ENCODE data around the gene CLIP1.
A peak's percentile ranks its signal among the peaks of the same experiment; 100 is the strongest.
"Not testable (repeated sequence)": the region's sequence is repeated elsewhere in the genome, so short reads cannot be mapped to it uniquely, and the experiment has no call there.

CLIP1 gene

DNA sequence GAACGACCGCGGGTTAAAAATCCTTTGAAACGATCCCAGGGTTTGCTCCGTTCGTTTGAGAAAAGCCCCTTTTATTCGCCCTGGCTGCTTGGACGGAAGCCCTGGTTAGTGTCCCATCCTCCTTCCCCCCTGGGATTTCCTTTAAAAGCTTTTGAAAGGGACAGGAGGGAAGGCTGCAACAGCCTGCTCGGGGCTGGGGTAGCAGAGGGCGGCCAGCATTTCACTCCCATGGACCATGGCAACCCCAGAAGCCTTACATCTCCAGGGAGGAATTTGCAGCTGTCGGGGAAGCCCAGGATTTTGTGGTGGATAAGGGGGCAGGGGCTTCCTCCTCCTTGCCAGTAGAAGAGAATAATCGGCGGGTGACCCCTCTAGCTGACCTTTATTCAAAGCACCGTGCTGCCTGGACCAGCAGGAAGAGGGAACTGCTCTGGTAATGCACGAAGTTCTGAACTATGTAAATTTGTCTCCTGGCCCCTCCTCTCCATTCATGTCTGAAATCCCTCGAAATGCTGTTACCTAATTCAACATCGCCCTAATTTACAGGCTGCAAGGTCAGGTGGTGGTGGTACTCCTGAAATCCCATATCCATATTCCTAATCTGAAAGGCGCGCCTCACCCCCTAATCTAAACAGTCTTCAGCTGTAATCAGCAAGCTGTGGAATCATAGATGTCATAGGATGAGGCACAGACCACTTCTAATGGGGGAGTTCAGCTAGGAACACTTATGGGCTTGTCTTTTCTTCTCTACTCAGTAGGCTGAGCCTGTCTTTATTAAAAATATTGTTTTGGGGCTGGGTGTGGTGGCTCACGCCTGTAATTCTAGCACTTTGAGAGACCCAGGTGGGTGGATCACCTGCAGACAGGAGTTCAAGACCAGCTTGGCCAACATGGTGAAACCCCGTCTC is 1.0 kb upstream of the CLIP1 start:
- TF ChIP-seq, protein P1, sequence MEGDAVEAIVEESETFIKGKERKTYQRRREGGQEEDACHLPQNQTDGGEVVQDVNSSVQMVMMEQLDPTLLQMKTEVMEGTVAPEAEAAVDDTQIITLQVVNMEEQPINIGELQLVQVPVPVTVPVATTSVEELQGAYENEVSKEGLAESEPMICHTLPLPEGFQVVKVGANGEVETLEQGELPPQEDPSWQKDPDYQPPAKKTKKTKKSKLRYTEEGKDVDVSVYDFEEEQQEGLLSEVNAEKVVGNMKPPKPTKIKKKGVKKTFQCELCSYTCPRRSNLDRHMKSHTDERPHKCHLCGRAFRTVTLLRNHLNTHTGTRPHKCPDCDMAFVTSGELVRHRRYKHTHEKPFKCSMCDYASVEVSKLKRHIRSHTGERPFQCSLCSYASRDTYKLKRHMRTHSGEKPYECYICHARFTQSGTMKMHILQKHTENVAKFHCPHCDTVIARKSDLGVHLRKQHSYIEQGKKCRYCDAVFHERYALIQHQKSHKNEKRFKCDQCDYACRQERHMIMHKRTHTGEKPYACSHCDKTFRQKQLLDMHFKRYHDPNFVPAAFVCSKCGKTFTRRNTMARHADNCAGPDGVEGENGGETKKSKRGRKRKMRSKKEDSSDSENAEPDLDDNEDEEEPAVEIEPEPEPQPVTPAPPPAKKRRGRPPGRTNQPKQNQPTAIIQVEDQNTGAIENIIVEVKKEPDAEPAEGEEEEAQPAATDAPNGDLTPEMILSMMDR (IDR thresholded peaks at IDR 0.05; ENCODE audit: control insufficient read depth, extremely low read depth, insufficient read depth): no peak
- DNase-seq (ENCODE audit: low read depth): no peak
- peak overlapping the region; percentile 66 for H3K4me3 ChIP-seq (ENCODE audit: low read depth, low read length)

DNA sequence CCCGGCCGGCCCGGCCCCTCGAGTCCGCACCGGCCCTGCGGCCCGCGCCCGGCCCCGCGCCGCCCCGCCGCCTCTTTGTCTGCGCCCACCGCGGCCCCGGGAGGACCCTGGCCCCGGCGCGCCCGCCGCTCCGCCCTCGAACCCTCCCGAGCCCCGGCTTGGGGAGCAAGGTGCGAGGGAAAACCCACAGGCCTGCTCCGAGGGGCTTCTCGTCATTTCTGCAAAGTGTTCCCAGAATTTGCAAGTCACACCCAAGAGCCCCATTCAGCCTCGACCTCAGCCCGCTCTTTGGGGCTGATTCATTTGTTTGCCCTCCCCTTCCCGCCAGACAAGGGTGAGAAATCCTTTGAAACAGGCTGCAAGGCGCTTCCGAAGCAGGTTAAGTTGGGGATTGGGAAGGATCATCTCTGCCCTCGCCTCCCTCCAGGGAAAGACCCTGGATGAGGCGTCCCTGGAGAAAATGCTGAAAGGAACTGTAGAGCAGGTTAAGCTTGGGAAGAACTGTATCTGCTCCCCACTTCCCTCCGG is 325 bp upstream of the CLIP1 start:
- DNase-seq (ENCODE audit: low read depth): no peak
- H3K4me3 ChIP-seq (ENCODE audit: low read depth, low read length): peak overlapping the region; percentile 66
- TF ChIP-seq, protein P1 (IDR thresholded peaks at IDR 0.05; ENCODE audit: control insufficient read depth, extremely low read depth, insufficient read depth): no peak

DNA sequence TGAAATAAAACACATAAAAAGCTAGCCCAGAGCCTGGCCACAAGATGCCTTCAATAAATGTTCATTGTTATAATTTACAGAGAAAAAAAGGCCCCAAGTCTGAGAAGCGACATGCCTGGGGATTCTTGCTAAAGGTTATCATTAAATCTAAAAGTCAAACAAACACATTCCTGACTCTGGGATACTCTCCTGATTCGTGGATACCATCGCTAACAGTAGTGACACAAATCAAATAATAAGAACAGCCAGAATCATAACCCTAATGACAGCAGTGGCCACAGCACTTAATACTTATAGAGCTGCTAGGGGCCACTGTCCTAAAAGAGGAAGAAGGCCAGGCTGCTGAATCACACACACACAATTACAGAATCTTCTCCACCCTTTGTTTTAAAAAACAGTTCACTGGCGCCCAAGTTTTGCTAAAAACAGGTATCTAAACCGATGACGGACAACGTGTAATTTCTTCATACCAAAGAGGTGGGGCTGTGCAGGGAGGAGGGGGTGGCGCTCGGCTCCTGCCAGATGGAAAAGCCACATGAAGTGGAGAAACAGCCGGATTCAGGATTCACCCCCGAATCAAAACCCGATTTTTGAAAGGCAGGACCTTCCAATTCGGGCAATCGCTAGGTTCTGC is 1.2 kb downstream of the CLIP1 start:
- H3K4me3 ChIP-seq (ENCODE audit: low read depth, low read length): peak overlapping the region; percentile 93
- DNase-seq (ENCODE audit: low read depth): peak; percentile 81
- TF ChIP-seq, protein P1 (IDR thresholded peaks at IDR 0.05; ENCODE audit: control insufficient read depth, extremely low read depth, insufficient read depth): no peak

DNA sequence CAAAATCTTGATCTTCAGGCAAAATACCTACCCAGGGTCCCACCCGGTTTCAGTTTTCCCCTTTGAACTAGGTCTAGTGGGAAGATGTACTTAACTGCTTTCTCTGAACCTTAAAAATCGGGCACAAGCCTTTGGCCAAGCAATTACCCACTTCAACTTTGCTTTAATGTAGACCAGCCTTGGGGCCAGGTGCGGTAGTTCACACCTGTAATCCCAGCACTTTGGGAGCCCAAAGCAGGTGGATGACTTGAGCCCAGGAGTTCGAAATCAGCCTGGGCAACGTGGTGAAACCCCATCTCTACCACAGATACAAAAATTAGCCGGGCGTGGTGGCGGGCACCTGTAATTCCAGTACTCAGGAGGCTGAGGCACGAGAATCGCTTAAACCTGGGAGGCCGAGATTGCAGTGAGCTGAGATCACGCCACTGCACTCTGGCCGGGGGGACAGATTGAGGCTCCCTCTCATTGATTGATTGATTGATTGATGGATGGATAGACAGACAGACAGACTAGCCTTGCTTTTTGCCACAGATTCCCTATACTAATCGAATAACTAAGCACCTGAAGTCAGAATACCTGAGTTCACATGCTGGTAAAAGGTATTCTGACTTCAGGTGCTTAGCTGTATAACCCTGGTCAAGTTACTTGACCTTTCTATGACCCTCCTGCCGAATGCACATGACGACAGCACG is 1.9 kb downstream of the CLIP1 start:
- H3K4me3 ChIP-seq (ENCODE audit: low read depth, low read length): peak overlapping the region; percentile 93
- TF ChIP-seq, protein P1 (IDR thresholded peaks at IDR 0.05; ENCODE audit: control insufficient read depth, extremely low read depth, insufficient read depth): no peak
- no peak for DNase-seq (ENCODE audit: low read depth)

DNA sequence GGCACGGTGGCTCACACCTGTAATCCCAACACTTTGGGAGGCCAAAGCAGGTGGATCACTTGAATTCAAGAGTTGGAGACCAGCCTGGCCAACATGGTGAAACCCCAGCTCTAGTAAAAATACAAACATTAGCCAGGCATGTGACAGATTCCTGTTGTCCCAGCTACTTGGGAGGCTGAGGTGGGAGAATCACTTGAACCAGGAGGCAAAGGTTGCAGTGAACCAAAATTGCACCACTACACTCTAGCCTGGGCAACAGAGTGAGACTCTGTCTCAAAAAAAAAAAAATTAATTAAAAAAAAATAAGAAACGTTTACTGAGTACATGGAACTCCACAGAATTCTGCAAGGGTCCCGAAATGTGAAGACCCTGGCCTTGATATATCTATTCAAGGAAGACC is 3.4 kb downstream of the CLIP1 start:
- not testable (repeated sequence) for DNase-seq (ENCODE audit: low read depth); H3K4me3 ChIP-seq (ENCODE audit: low read depth, low read length)

DNA sequence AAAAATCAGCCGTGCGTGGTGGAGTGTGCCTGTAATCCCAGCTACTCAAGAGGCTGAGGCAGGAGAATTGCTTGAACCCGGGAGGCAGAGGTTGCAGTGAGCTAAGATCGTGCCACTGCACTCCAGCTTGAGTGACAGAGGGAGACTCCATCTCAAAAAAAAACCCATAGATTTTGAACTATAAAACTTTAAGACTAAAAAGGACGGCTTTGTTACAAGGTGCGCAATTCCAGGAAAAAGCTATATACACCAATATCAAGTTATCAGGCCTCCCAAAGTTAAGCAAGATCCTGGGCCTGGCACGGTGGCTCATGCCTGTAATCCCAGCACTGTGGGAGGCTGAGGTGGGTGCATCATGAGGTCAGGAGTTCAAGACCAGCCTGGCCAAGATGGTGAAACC is 6.8 kb downstream of the CLIP1 start:
- H3K4me3 ChIP-seq (ENCODE audit: low read depth, low read length); DNase-seq (ENCODE audit: low read depth): not testable (repeated sequence)

DNA sequence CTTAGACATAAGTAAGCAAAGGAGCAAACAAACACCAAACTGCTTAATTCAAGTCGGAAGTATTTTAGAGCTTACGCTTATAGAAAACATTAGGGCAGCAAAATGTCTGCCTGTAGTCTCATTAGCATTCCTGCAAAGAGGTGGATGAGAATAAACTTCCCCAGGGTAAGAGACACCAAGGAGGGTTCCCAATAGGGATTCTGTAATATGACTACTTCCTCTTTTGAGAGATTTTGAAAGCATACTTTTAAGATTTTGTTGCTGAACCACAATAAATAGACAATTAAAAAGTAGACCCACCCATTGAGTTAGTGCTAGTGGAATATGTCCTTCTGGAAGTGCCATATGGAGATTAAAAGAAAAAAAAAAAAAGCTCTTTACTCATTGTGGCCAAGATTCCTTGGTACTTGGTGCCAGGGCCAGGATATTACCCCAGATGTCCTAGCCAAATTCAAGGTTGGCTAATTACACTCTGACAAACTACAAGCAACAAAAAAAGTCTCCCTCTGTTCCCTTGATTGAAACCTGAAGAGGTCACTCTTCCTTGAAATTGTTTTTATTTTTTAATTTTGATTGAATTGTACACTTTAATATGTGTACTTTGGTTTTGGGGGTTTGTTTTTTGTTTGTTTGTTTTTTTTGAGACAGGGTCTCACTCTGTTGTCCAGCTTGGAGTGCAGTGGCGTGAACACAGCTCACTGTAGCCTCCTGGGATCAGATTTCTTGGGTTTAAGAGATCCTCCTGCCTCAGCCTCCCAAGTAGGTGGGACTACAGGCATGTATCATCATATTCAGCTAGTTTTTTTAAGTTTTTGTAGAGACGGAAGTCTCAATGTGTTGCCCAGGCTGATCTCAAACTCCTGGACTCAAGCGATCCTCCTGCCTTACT is 8.7 kb downstream of the CLIP1 start:
- DNase-seq (ENCODE audit: low read depth): no peak
- TF ChIP-seq, protein P1 (IDR thresholded peaks at IDR 0.05; ENCODE audit: control insufficient read depth, extremely low read depth, insufficient read depth): no peak
- no peak overlapping the region for H3K4me3 ChIP-seq (ENCODE audit: low read depth, low read length)
